Measurements from ENCODE around the gene PRPF38A.

The PRPF38A gene

DNA sequence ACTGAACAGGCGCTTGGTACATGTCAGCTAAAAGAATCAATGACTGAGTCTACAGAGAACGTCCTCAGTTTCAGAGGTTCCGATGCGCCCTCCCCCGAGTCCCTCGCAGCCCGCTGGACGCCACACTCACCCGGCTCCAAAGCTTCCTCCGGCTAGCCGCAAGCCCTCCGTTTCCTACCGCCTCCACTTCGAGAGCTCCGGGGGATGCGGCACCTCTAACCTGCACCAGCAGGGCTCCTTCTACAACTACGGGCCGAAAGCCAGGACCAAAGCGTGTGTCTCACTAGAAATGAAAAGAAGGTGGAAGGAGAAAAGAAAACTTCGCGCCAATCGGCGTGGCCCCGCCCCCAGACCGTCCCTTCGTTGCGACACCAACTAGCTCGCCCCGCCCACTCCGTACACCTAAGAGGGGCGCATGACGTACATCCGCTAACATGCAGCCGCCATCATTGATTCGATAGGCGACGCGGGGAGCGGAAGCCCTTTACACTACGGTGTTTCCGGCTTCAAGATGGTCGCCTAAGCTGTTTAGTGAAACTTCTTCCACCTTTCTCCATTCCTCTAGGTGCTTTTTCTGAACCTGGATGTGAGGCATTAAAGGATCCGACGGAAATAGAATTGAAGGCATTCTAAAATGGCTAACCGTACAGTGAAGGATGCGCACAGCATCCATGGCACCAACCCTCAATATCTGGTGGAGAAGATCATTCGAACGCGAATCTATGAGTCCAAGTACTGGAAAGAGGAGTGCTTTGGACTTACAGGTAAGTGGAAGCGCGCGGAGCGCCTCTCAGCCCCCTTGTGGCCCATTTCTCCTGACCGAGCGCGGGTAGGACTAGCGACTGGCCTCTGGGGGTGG lies at the start of gene PRPF38A, which contains the start of gene ORC1:
Gene PRPF38A (plus strand): TSS at position 487 of the 859 bp plus-strand sequence. CDS start 148 bp downstream, at position 635.
Gene ORC1 (minus strand): TSS at position 308 of the 859 bp plus-strand sequence. CDS start 2,200 bp downstream, outside the sequence.
- Histone ChIP-seq H3K4me3 (peak within 1 kb of the TSS; percentile 84), H3K4me2 (peak within 1 kb of the TSS; percentile 90), H3K36me3 (peaks cover 68% of the 10 kb centered on the region), H3K27me3 (no peaks in the 10 kb centered on the region), H3K27ac (peak within 1 kb of the TSS; percentile 94), H3K4me1 (peaks cover 37% of the 10 kb centered on the region), H3K9ac (peak within 1 kb of the TSS; percentile 95), H4K20me1 (peaks cover 17% of the 10 kb centered on the region; the same call in 1 of the 2 replicates), H3K9me3 (no peaks in the 10 kb centered on the region)
- TF ChIP-seq Cebpa-rat (IDR thresholded peaks at IDR 0.05) = peak; percentile 98

DNA sequence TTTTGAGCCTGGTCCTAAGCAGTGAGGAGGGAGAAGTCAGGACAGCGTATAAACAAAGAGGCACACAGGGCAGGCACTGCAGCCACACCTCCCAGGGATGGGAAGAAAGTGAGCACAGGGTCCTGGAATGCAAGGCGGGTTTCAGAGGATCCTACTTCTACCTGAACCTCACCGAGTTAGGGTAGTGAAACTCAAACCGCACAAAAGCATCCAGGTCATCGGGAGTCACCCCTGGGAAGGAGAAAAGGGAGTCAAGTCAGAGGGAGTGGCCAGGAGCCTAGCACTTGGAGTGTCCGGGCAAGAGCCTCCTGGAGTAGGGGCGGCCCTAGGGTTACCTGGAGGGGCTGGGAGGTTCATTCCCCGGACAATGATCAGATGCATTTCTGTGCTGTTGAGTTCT lies 49.0 kb upstream of the PRPF38A start:
- Histone ChIP-seq H3K9ac (no peak overlapping the region), H3K4me3 (no peak overlapping the region), H3K27ac (no peak overlapping the region), H3K9me3 (no peaks in the 10 kb centered on the region), H4K20me1 (no peaks in the 10 kb centered on the region), H3K36me3 (peaks cover 100% of the 10 kb centered on the region), H3K4me1 (no peaks in the 10 kb centered on the region), H3K4me2 (no peak overlapping the region), H3K27me3 (no peaks in the 10 kb centered on the region)
- no peak for TF ChIP-seq Cebpa-rat (IDR thresholded peaks at IDR 0.05)

GRCh38 chr1:52355847-52356505 lies 48.4 kb upstream of the PRPF38A start:
- Histone ChIP-seq H3K4me2 (no peak overlapping the region), H3K9me3 (no peaks in the 10 kb centered on the region), H3K27ac (no peak overlapping the region), H4K20me1 (no peaks in the 10 kb centered on the region), H3K36me3 (peaks cover 100% of the 10 kb centered on the region), H3K4me3 (no peak overlapping the region), H3K27me3 (no peaks in the 10 kb centered on the region), H3K9ac (no peak overlapping the region), H3K4me1 (no peaks in the 10 kb centered on the region)
- TF ChIP-seq Cebpa-rat (IDR thresholded peaks at IDR 0.05) = no peak

DNA sequence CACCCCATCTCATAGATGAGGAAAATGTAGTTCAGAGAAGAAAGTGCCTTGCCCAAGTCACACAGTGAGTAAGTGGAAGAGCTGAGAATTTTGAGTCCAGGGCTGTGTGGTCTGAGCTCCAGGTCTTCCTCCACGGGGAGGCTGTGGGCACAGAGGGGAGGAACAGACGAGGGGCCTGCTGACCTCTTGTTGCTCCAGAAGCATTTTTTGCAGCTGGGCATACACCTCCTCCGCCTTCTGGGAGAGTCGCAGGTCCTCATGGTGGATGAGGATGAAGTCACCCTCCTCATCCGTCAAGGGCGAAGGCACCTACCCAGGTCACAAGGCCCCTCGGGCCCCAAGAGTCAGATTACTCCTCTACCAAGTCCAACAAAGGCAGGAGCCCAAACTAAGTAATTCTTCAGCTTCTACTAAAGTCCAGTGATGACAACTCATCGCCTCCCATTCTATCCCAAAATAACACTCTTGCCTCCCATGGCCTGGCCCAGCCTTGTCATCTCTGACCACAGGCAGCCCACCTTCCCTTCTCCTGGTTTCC lies 47.5 kb upstream of the PRPF38A start:
- no peak overlapping the region for H3K4me3 ChIP-seq
- no peak overlapping the region for H3K9ac ChIP-seq
- H4K20me1 ChIP-seq = no peaks in the 10 kb centered on the region
- no peaks in the 10 kb centered on the region for H3K27me3 ChIP-seq
- no peak overlapping the region for H3K4me2 ChIP-seq
- no peak for TF ChIP-seq Cebpa-rat (IDR thresholded peaks at IDR 0.05)
- H3K36me3 ChIP-seq = peaks cover 100% of the 10 kb centered on the region
- H3K4me1 ChIP-seq = no peaks in the 10 kb centered on the region
- no peaks in the 10 kb centered on the region for H3K9me3 ChIP-seq
- H3K27ac ChIP-seq = no peak overlapping the region

- Histone ChIP-seq H3K4me2 (no peak overlapping the region), H3K9ac (no peak overlapping the region), H4K20me1 (peaks cover 4% of the 10 kb centered on the region; the same call in 1 of the 2 replicates), H3K4me3 (no peak overlapping the region), H3K9me3 (no peaks in the 10 kb centered on the region), H3K27me3 (no peaks in the 10 kb centered on the region), H3K4me1 (no peaks in the 10 kb centered on the region), H3K36me3 (peaks cover 100% of the 10 kb centered on the region), H3K27ac (no peak overlapping the region)
- no peak for TF ChIP-seq Cebpa-rat (IDR thresholded peaks at IDR 0.05)
Observed at GRCh38 chr1:52357397-52357796, 47.0 kb upstream of the PRPF38A start.

DNA sequence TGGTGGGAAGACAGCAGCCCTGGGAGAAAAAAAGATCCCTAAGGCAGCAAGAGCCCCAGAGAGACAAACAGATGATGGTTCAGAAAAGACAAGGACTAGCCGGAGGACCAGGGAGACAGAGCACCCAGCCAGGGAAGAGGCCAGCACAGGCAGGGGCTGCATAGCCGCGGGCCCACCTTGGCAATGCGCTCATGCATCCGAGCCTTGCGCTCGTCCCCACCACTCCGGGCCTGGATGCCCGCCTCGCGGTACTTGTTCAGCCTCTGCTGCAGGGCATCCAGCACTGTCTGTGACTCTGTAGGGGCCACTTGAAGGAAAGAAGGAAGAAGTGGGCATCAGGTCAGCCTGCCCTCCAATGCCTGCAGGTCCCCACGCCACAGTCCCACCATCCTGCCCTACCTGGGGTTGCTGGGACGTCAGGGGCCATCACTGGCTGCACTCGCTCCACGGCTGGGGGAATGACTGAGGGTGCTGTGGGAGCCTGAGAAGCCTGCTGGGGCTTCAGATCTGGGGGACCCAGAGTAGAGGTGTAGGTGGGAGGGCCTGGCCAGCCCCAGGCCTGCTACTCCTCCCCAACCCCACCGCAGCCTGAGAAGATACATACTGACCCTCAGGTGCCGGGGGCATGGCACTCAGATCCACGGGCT lies 45.4 kb upstream of the PRPF38A start:
- peaks cover 6% of the 10 kb centered on the region; the same call in 1 of the 2 replicates for H4K20me1 ChIP-seq
- H3K4me3 ChIP-seq = no peak overlapping the region
- H3K36me3 ChIP-seq = peaks cover 100% of the 10 kb centered on the region
- TF ChIP-seq Cebpa-rat (IDR thresholded peaks at IDR 0.05) = no peak
- H3K27ac ChIP-seq = no peak overlapping the region
- no peaks in the 10 kb centered on the region for H3K27me3 ChIP-seq
- 0 out of 2 replicates have a peak, but pooled peaks cover under 1% of the 10 kb centered on the region for H3K4me1 ChIP-seq
- H3K4me2 ChIP-seq = no peak overlapping the region
- H3K9me3 ChIP-seq = no peaks in the 10 kb centered on the region
- no peak overlapping the region for H3K9ac ChIP-seq

DNA sequence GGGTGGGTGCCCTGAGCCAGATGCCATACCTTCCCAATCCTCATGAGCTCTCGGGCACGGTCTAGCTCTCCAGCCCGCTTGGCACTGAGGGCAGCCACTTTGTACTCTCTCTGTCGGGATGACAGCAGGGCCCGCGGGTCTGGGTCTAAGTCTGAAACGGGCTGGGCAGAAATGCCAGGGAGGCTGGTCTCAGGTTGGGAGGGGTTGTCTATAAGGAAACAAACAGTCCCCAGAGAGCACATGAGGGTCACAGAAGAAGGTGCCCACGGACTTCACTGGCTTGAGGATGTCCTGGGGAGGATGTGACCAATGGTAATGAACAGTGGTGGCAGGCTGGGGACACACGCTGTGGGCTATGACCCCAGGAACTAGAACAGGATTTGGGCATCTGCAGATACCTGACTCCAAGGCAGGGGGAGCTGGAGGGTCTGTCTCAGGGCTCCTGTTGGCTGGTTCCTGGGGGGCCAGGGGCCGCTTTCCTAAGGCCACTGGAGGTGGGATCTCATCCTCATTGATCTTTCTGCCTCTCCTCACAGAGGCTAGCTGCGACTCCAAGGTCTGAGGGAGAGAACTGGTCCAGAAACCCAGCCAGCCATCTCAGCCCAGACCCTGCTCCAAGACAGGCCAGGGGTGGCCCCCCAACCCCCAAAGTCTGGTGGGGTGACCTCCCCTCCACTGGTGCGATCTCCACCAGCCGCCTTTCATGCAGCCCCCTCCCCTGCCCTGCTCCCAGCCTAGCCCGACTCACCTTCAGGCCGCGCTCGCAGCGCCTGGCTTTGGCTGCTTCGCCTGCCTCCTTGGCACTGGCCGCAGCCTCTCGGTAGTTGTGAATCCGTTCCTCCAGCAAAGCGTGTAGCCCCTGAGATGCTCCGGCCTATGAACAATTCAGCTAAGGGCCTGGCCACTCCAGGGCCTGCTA lies 44.5 kb upstream of the PRPF38A start:
- H4K20me1 ChIP-seq = peaks cover 14% of the 10 kb centered on the region; the same call in 1 of the 2 replicates
- H3K4me2 ChIP-seq = no peak overlapping the region
- no peak overlapping the region for H3K9ac ChIP-seq
- H3K9me3 ChIP-seq = no peaks in the 10 kb centered on the region
- H3K27ac ChIP-seq = no peak overlapping the region
- H3K27me3 ChIP-seq = no peaks in the 10 kb centered on the region
- no peak for TF ChIP-seq Cebpa-rat (IDR thresholded peaks at IDR 0.05)
- peaks cover 96% of the 10 kb centered on the region for H3K36me3 ChIP-seq
- no peak overlapping the region for H3K4me3 ChIP-seq
- peaks cover 10% of the 10 kb centered on the region for H3K4me1 ChIP-seq

DNA sequence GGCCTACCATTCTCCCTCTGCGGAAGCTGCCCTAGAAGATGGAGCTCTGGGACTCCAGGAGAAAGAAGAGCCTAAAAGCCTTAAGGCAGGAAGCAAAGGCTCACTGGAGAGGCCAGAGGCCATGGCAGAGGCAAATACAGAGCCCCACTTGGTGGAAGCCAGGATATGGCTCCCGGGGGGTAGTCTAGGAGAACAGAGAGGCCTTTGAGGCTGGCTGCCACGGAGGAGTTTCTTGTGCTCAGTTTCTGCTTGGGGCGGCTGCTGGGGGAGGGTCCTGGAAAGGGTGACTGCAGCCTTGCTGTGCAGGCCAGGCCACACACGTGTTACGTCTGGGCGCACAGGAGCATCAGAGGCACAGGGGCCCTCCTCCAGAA lies 43.8 kb upstream of the PRPF38A start:
- H3K27me3 ChIP-seq = no peaks in the 10 kb centered on the region
- peaks cover 89% of the 10 kb centered on the region for H3K36me3 ChIP-seq
- TF ChIP-seq Cebpa-rat (IDR thresholded peaks at IDR 0.05) = no peak
- H4K20me1 ChIP-seq = peaks cover 15% of the 10 kb centered on the region; the same call in 1 of the 2 replicates
- H3K4me1 ChIP-seq = peaks cover 14% of the 10 kb centered on the region
- no peak overlapping the region for H3K27ac ChIP-seq
- H3K9me3 ChIP-seq = no peaks in the 10 kb centered on the region
- no peak overlapping the region for H3K4me2 ChIP-seq
- H3K9ac ChIP-seq = no peak overlapping the region
- no peak overlapping the region for H3K4me3 ChIP-seq
